PC-3 (cell line): ENCODE results near the gene ADGRG3. TPM values are rescaled to one million over a fixed set of nuclear protein-coding genes. Genes with fewer than 3 reads are reported as not detected.

Experiments used
- ATAC-seq: fragments of 200-7000 bp; cut with Tn5 transposase; 2 replicates; pipeline ENCODE4 v1.9.1; 2020; ENCODE audit warnings: mild to moderate bottlenecking, moderate library complexity
- BruUV-seq: library from RNA; stranded (reverse); fragments of 400-500 nt; replicated peaks from 2 replicates; lab custom pipeline; 2021; lab: Mats Ljungman, UMichigan
- CTCF ChIA-PET: fragments of 300-600 bp; sonication (Branson Sonifier 250); formaldehyde crosslinking; loops from one replicate; lab custom pipeline; 2022; ENCODE audit warnings: antibody characterized with exemption; lab: Charles Lee
- POLR2A ChIA-PET: fragments of 300-600 bp; sonication (Branson Sonifier 250); formaldehyde crosslinking; loops from one replicate; lab custom pipeline; 2022; ENCODE audit warnings: antibody characterized with exemption; ENCODE audit not compliant: unreplicated experiment; lab: Charles Lee
- DNase-seq: peaks from one replicate; pipeline ENCODE4 v3.0.0-alpha.2; 2015
- H2AFZ ChIP-seq: fragments of 300-600 bp; sonication (generic); 2 replicates; pipeline ENCODE4 v1.6.0; 2016; ENCODE audit warnings: antibody characterized with exemption, low read length
- H3F3A ChIP-seq: fragments of 300-600 bp; sonication (generic); one replicate; pipeline ENCODE4 v1.6.0; 2017; ENCODE audit warnings: antibody characterized with exemption, low read length, control low read depth, mild to moderate bottlenecking; ENCODE audit not compliant: unreplicated experiment
- H3K27ac ChIP-seq: fragments of 300-600 bp; sonication (generic); 2 replicates; pipeline ENCODE4 v1.5.1; 2016; ENCODE audit warnings: mild to moderate bottlenecking, low read length
- H3K27me3 ChIP-seq: fragments of 300-600 bp; sonication (generic); 2 replicates; pipeline ENCODE4 v1.6.1; 2016; ENCODE audit warnings: low read length, mixed read lengths
- H3K36me3 ChIP-seq: fragments of 300-600 bp; sonication (generic); 2 replicates; pipeline ENCODE4 v1.6.1; 2016; ENCODE audit warnings: low read depth, mixed run types, low read length, mixed read lengths
- H3K4me1 ChIP-seq: fragments of 300-600 bp; sonication (generic); 2 replicates; pipeline ENCODE4 v1.5.1; 2016; ENCODE audit warnings: low read length; ENCODE audit not compliant: insufficient read depth
- H3K4me2 ChIP-seq: fragments of 300-600 bp; sonication (generic); 2 replicates; pipeline ENCODE4 v1.6.0; 2016; ENCODE audit warnings: low read length
- H3K4me3 ChIP-seq: fragments of 300-600 bp; sonication (generic); 2 replicates; pipeline ENCODE4 v1.5.1; 2016; ENCODE audit warnings: mild to moderate bottlenecking, low read length, mixed read lengths
- H3K79me2 ChIP-seq: fragments of 300-600 bp; sonication (generic); 2 replicates; pipeline ENCODE4 v1.6.1; 2017; ENCODE audit warnings: low read length, mixed read lengths
- H3K9ac ChIP-seq: fragments of 300-600 bp; sonication (generic); 2 replicates; pipeline ENCODE4 v1.6.0; 2016; ENCODE audit warnings: mild to moderate bottlenecking, low read length
- H3K9me2 ChIP-seq: fragments of 300-600 bp; sonication (generic); replicated peaks from 2 replicates; pipeline ENCODE4 v1.6.1; 2016; ENCODE audit warnings: mixed run types, low read length, mixed read lengths
- H3K9me3 ChIP-seq: fragments of 300-600 bp; sonication (generic); 2 replicates; pipeline ENCODE4 v1.6.1; 2016; ENCODE audit warnings: low read length, mixed read lengths
- H4K20me1 ChIP-seq: fragments of 300-600 bp; sonication (generic); 2 replicates; pipeline ENCODE4 v1.6.1; 2016; ENCODE audit warnings: low read length, mixed read lengths
- CTCF ChIP-seq: fragments of 300-600 bp; sonication (generic); conservative IDR thresholded peaks from 2 replicates; pipeline ENCODE4 v1.5.1; 2017; ENCODE audit warnings: antibody characterized with exemption, low read depth, mild to moderate bottlenecking, low read length
- EZH2 ChIP-seq: fragments of 300-600 bp; sonication (generic); IDR thresholded peaks from one replicate; pipeline ENCODE4 v1.6.1; 2017; ENCODE audit warnings: antibody characterized with exemption, mild to moderate bottlenecking, low read length; ENCODE audit not compliant: unreplicated experiment
- EZH2phosphoT487 ChIP-seq: fragments of 300-600 bp; sonication (generic); IDR thresholded peaks from 2 replicates; pipeline ENCODE4 v1.6.1; 2018; ENCODE audit warnings: mild to moderate bottlenecking, antibody characterized with exemption, low read length, borderline replicate concordance
- intact Hi-C: fragments of 100-400 bp; cut with micrococcal nuclease; formaldehyde crosslinking; loops from 2 replicates; pipeline ENCODE4 v1.9.0; 2023
- total RNA-seq: library from RNA; depleted of rRNA; stranded (reverse); fragments of >200 nt; gene quantifications from 2 replicates; pipeline ENCODE4 v1.2.3, GENCODE V29; 2014

Gene ADGRG3
- total RNA-seq, 1 experiment from 2014 or later: not detected

- H3F3A ChIP-seq: no peaks in the 10 kb centered on the region
- H3K4me2 ChIP-seq: no peak overlapping the region
- no peaks in the 10 kb centered on the region for H3K9me3 ChIP-seq
- no peaks in the 10 kb centered on the region for H3K9me2 ChIP-seq
- H3K4me3 ChIP-seq: no peak overlapping the region
- H3K4me1 ChIP-seq: peaks cover 16% of the 10 kb centered on the region; the same call in 1 of the 2 replicates
- H3K27me3 ChIP-seq: no peaks in the 10 kb centered on the region
- ATAC-seq (no peak), DNase-seq (peak; percentile 13)
- H4K20me1 ChIP-seq: no peaks in the 10 kb centered on the region
- ChIA-PET CTCF (no interaction called here), POLR2A (no interaction called here)
- no peaks in the 10 kb centered on the region for H3K79me2 ChIP-seq
- H2AFZ ChIP-seq: no peak overlapping the region
- no peaks in the 10 kb centered on the region for H3K36me3 ChIP-seq
- TF ChIP-seq CTCF (no peak), EZH2phosphoT487 (no peak), EZH2 (no peak)
- no TSS peak for BruUV-seq
- no peak overlapping the region for H3K9ac ChIP-seq
- intact Hi-C loops: no loop called here
- no peak overlapping the region for H3K27ac ChIP-seq
These were observed 8.5 kb downstream of the ADGRG3 start for GRCh38 chr16:57676553-57677085.

GRCh38 chr16:57677622-57678369, 9.7 kb downstream of the ADGRG3 start:
- TF ChIP-seq EZH2 (no peak), EZH2phosphoT487 (no peak), CTCF (no peak)
- H3K4me3 ChIP-seq: no peak overlapping the region
- peaks cover 16% of the 10 kb centered on the region; the same call in 1 of the 2 replicates for H3K4me1 ChIP-seq
- no peak overlapping the region for H3K27ac ChIP-seq
- intact Hi-C loops: no loop called here
- POLR2A ChIA-PET: no interaction called here
- H3K9ac ChIP-seq: no peak overlapping the region
- H3K27me3 ChIP-seq: no peaks in the 10 kb centered on the region
- no peaks in the 10 kb centered on the region for H3K79me2 ChIP-seq
- CTCF ChIA-PET: no interaction called here
- BruUV-seq: no TSS peak
- H3K9me3 ChIP-seq: no peaks in the 10 kb centered on the region
- no peaks in the 10 kb centered on the region for H3K36me3 ChIP-seq
- H3F3A ChIP-seq: no peaks in the 10 kb centered on the region
- H3K4me2 ChIP-seq: peak overlapping the region; percentile 27; the same call in 1 of the 2 replicates
- peak; percentile 64 for DNase-seq
- no peak overlapping the region for H2AFZ ChIP-seq
- ATAC-seq: peak; percentile 93
- H4K20me1 ChIP-seq: no peaks in the 10 kb centered on the region
- no peaks in the 10 kb centered on the region for H3K9me2 ChIP-seq

- no peak for ATAC-seq
- Histone ChIP-seq H3K27me3 (no peaks in the 10 kb centered on the region), H4K20me1 (no peaks in the 10 kb centered on the region), H3K4me2 (no peak overlapping the region), H3K9me3 (no peaks in the 10 kb centered on the region), H3K4me1 (peaks cover 16% of the 10 kb centered on the region; the same call in 1 of the 2 replicates), H3K9me2 (no peaks in the 10 kb centered on the region), H3F3A (no peaks in the 10 kb centered on the region), H3K36me3 (no peaks in the 10 kb centered on the region), H3K4me3 (no peak overlapping the region), H3K9ac (no peak overlapping the region), H2AFZ (no peak overlapping the region), H3K27ac (no peak overlapping the region), H3K79me2 (no peaks in the 10 kb centered on the region)
- DNase-seq: no peak
- no peak for TF ChIP-seq CTCF
- no peak for TF ChIP-seq EZH2
- TF ChIP-seq EZH2phosphoT487: no peak
- ChIA-PET CTCF (no interaction called here), POLR2A (no interaction called here)
- intact Hi-C loops: no loop called here
- no TSS peak for BruUV-seq
These were observed 10.9 kb downstream of the ADGRG3 start for GRCh38 chr16:57679016-57679415.
